Suprapubic skin (tissue), 4 donors: ENCODE measurements around the gene ARHGAP23. TPM values are rescaled to one million over a fixed set of nuclear protein-coding genes. Genes with fewer than 3 reads are reported as not detected.

Source experiments
- DNase-seq, 2 donors: peaks; one replicate each; pipeline ENCODE4 v3.0.0-alpha.2; 2019; ENCODE audit warnings: low spot score in 2 of 2
- H3K27ac ChIP-seq: fragments of 200-600 bp; sonication (generic); one replicate; pipeline ENCODE4 v1.5.1; 2019
- H3K27me3 ChIP-seq: fragments of 200-600 bp; sonication (generic); one replicate; pipeline ENCODE4 v1.5.1; 2019
- H3K36me3 ChIP-seq: fragments of 200-600 bp; sonication (generic); one replicate; pipeline ENCODE4 v1.5.1; 2019
- H3K4me1 ChIP-seq: fragments of 200-600 bp; sonication (generic); one replicate; pipeline ENCODE4 v1.5.1; 2019
- H3K4me3 ChIP-seq: fragments of 200-600 bp; sonication (generic); one replicate; pipeline ENCODE4 v1.5.1; 2019; ENCODE audit warnings: mild to moderate bottlenecking
- H3K9me3 ChIP-seq: fragments of 200-600 bp; sonication (generic); one replicate; pipeline ENCODE4 v1.5.1; 2019
- CTCF ChIP-seq, 2 donors: fragments of 200-600 bp in 1 of 2; fragments of 450-650 bp in 1 of 2; sonication (generic) in 1 of 2; IDR thresholded peaks; one replicate each; pipeline ENCODE4 v1.5.1; 2016 to 2019; ENCODE audit warnings: antibody characterized with exemption in 2 of 2, mild to moderate bottlenecking in 1 of 2, moderate library complexity in 1 of 2
- EP300 ChIP-seq: sonication (generic); formaldehyde crosslinking; IDR thresholded peaks from one replicate; pipeline ENCODE4 v1.6.1; 2017; ENCODE audit warnings: antibody characterized with exemption
- POLR2A ChIP-seq, 2 donors: fragments of 450-650 bp; IDR thresholded peaks; one replicate each; pipeline ENCODE4 v1.6.1; 2017; ENCODE audit warnings: antibody characterized with exemption in 2 of 2, mild to moderate bottlenecking in 2 of 2, moderate library complexity in 2 of 2
- POLR2AphosphoS5 ChIP-seq, 3 donors: sonication (generic); formaldehyde crosslinking; IDR thresholded peaks; one replicate each; pipeline ENCODE4 v1.6.1; 2017; ENCODE audit warnings: antibody characterized with exemption in 3 of 3
- WGBS: methylation state at CpG from one replicate; pipeline ENCODE4 v1.1.5; 2018; 5-methylcytosine and 5-hydroxymethylcytosine counted together
- total RNA-seq, 4 donors: library from RNA; depleted of rRNA; stranded (reverse); fragments of >200 nt; gene quantifications; one replicate each; pipeline ENCODE4 v1.1.0, GENCODE V29; 2016

Gene ARHGAP23
- total RNA-seq, 4 donors from 2014 or later, result 94.8 to 149 (median 121) TPM

DNA sequence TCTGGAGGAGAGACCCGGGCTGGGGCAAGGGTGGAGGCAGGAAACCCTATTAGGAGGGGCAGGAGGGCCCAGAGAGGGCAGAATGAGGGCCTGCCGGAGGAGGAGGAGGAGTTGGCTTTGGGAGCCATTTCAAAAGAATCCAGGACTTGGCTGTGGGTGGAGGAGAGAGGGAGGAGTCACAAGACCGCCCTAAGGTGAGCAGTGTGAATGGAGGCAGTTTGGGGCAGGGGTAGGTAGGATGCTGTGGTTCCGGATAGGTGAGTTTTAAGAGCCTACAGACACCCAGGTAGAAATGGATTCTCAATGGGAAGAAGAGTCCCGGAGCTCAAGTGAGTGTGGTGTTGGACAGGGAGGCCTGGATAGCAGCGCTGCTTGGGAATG is 80.3 kb downstream of the ARHGAP23 start:
- Histone ChIP-seq H3K9me3 (no peaks in the 10 kb centered on the region), H3K36me3 (peaks cover 30% of the 10 kb centered on the region), H3K4me1 (peaks cover 28% of the 10 kb centered on the region), H3K4me3 (no peak overlapping the region), H3K27me3 (peaks cover 9% of the 10 kb centered on the region), H3K27ac (no peak overlapping the region)
- 54% methylated on average over 6 of the region's 6 CpGs for WGBS
- no peak for DNase-seq
- TF ChIP-seq EP300, result no peak

- H3K4me3 ChIP-seq, result peak overlapping the region; percentile 41
- no peaks in the 10 kb centered on the region for H3K9me3 ChIP-seq
- H3K36me3 ChIP-seq, result peaks cover 26% of the 10 kb centered on the region
- peaks cover 9% of the 10 kb centered on the region for H3K27me3 ChIP-seq
- peak; percentile 80 to 91 for DNase-seq
- no peak for TF ChIP-seq POLR2AphosphoS5 (IDR thresholded peaks at IDR 0.05)
- peak; percentile 59 to 83 for TF ChIP-seq CTCF (IDR thresholded peaks at IDR 0.05)
- H3K4me1 ChIP-seq, result peaks cover 28% of the 10 kb centered on the region
- WGBS, result 57% methylated on average over 26 of the region's 27 CpGs
- no peak overlapping the region for H3K27ac ChIP-seq
Measured at GRCh38 chr17:38508954-38509771, 80.9 kb downstream of the ARHGAP23 start.

DNA sequence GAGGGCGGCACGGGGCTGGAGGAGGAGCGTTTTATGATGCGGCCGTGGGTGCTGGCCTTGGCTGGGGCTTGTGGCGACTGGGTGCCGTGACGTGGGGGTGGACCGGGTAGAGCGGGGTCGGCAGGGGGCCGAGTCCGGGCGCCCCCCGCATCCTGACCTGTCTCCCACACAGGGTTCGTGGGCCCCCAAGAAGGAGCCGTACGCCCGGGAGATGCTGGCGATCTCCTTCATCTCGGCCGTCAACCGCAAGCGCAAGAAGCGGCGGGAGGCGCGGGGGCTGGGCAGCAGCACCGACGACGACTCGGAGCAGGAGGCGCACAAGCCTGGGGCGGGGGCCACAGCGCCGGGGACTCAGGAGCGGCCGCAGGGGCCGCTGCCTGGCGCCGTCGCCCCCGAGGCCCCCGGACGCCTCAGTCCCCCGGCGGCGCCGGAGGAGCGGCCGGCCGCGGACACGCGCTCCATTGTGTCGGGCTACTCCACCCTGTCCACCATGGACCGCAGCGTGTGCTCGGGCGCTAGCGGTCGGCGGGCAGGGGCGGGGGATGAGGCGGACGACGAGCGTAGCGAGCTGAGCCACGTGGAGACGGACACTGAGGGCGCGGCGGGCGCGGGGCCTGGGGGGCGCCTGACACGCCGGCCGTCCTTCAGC is 81.6 kb downstream of the ARHGAP23 start:
- H3K4me1 ChIP-seq, result peaks cover 28% of the 10 kb centered on the region
- peaks cover 20% of the 10 kb centered on the region for H3K36me3 ChIP-seq
- peak overlapping the region; percentile 41 for H3K4me3 ChIP-seq
- no peak for TF ChIP-seq CTCF (IDR thresholded peaks at IDR 0.05)
- no peak for TF ChIP-seq POLR2AphosphoS5 (IDR thresholded peaks at IDR 0.05)
- TF ChIP-seq EP300, result no peak
- no peak for TF ChIP-seq POLR2A (IDR thresholded peaks at IDR 0.05)
- no peak for DNase-seq
- no peaks in the 10 kb centered on the region for H3K9me3 ChIP-seq
- 41% methylated on average over 5 of the region's 80 CpGs for WGBS
- H3K27me3 ChIP-seq, result peaks cover 9% of the 10 kb centered on the region
- H3K27ac ChIP-seq, result no peak overlapping the region

DNA sequence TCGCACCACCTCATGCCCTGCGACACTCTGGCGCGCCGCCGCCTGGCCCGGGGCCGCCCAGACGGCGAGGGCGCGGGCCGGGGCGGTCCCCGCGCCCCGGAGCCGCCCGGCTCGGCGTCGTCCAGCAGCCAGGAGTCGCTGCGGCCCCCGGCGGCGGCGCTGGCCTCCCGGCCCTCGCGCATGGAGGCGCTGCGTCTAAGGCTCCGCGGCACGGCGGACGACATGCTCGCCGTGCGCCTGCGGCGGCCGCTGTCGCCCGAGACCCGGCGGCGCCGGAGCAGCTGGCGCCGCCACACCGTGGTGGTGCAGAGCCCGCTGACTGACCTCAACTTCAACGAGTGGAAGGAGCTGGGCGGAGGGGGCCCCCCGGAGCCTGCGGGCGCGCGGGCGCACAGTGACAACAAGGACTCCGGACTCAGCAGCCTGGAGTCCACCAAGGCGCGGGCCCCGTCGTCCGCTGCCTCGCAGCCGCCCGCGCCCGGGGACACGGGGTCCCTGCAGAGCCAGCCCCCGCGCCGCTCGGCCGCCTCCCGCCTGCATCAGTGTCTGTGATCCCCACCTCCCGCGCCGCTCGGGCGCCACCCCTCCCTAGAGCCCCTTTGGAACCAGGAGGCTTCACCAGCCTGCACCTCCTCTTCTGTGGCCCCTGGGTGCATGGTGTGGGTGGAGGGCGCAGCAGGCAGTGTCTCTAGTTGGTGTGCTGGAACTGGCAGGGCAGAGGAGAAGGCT is 82.3 kb downstream of the ARHGAP23 start:
- no peak for DNase-seq
- peaks cover 28% of the 10 kb centered on the region for H3K4me1 ChIP-seq
- WGBS, result 48% methylated on average over 13 of the region's 86 CpGs
- no peak overlapping the region for H3K27ac ChIP-seq
- H3K27me3 ChIP-seq, result peaks cover 9% of the 10 kb centered on the region
- no peaks in the 10 kb centered on the region for H3K9me3 ChIP-seq
- peak overlapping the region; percentile 41 for H3K4me3 ChIP-seq
- peaks cover 17% of the 10 kb centered on the region for H3K36me3 ChIP-seq
- no peak for TF ChIP-seq CTCF (IDR thresholded peaks at IDR 0.05)

DNA sequence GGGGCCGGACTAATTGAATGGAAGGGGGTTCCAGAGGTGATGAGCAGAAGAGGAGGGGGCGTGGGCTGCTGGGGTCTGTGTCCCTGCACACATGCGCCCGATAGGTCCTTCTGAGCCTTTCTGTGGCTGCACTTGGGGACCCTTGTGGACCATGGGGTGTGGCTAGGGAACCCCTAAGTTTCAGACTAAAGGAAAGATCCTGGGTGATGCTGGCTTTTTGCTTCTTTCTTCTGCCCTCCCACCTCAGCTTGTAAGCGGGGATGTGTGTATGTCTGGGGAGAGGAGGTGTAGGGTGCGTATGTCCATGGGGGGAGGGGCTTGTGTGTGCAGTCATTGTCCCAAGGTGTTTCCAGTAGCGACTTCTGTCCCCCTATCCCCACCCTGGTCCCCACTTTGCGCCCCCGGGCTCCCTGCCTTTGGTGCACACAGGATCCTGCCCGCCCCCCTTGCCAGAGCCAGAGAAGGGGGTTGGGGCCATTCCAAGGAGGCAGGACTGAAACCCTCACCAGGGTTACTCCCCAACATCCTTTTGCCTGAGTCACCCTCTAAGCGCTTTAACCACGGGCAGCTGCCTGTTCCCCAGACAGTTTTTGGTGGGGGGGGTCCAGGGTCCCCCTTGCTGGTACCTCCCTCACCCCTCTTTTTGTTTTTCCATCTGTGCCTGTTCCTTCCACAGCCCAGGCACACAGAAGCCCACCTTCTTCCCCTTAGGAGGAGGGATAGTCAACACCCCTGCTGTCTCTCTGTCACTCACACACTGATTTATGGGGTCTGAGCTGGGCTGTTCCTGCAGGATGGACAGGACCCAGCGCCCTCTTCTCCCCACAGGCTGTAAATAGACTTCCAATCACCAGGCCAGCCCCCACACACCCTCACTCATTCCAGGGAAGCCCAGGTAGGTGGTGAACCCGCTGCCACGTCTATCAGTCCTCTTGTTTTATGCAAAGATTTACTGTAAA is 83.2 kb downstream of the ARHGAP23 start:
- no peak for TF ChIP-seq POLR2AphosphoS5 (IDR thresholded peaks at IDR 0.05)
- no peak for TF ChIP-seq EP300
- TF ChIP-seq POLR2A (IDR thresholded peaks at IDR 0.05), result no peak
- no peak for TF ChIP-seq CTCF (IDR thresholded peaks at IDR 0.05)
- H3K27me3 ChIP-seq, result peaks cover 9% of the 10 kb centered on the region
- no peak overlapping the region for H3K4me3 ChIP-seq
- H3K36me3 ChIP-seq, result peaks cover 9% of the 10 kb centered on the region
- H3K9me3 ChIP-seq, result no peaks in the 10 kb centered on the region
- H3K27ac ChIP-seq, result no peak overlapping the region
- DNase-seq, result no peak
- 60% methylated on average over 12 of the region's 15 CpGs for WGBS
- H3K4me1 ChIP-seq, result peaks cover 28% of the 10 kb centered on the region
